T1000 (cell line): ENCODE measurements around the gene WWC1.

Source experiments
- DNase-seq: peaks from one replicate; lab custom pipeline; 2025; ENCODE audit warnings: mixed read lengths; lab: John Stamatoyannopoulos, UW

Gene WWC1

DNA sequence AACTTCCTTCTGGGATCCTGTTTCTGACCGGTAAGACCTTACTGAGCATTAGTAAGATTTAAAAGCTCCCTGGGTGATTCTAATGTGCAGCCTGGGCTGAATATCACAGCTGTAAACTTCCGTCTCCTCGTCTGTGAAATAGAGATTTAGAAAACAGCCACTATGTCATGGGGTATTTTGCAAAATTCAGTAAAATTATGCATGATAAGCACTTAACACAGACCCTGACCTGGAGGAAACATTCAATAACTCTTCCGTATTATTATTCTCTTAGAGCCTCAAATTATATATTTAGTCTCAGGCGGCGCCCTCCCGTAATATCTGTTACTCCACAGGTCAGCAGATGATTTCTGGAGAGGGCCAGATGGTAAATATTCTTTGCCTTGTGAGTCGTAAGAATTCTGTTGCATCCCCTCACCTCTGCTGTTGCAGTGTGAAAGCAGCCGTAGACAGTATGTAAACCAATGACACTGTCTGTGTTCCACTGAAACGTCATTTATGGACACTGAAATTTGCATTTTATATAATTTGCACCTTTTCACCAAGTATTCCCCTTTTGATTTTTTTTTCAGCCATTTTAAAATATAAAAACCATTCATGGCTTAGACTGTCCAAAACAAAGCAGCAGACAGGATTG lies 155.7 kb downstream of the WWC1 start:
- DNase-seq, result no peak

DNA sequence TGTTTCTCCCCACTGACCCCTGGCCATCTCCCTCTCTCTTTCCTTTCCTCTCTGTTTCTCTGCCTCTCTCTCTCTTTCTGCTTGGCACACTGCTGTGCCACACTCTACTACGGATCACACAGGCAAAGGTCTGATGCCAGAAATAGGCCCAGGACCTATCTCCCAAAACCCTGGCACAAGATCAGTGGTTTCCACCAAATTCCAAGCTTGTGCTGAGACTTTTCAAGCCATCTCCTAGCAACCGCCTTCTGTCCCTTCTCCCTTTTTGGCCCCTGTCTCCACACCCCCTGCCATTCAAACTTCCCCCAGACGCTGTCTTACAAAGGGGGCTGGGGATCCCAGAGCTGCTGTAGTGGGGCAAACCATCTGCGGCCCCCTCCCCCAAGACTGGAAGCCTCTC lies 156.4 kb downstream of the WWC1 start:
- no peak for DNase-seq

- no peak for DNase-seq
These were observed 157.7 kb downstream of the WWC1 start for GRCh38 chr5:168449166-168449565.

- DNase-seq, result no peak
These were observed 160.1 kb downstream of the WWC1 start for GRCh38 chr5:168451565-168451964.

GRCh38 chr5:168455201-168455600 lies 163.8 kb downstream of the WWC1 start:
- no peak for DNase-seq

- no peak for DNase-seq
These were observed 166.1 kb downstream of the WWC1 start for GRCh38 chr5:168457542-168457941.

DNA sequence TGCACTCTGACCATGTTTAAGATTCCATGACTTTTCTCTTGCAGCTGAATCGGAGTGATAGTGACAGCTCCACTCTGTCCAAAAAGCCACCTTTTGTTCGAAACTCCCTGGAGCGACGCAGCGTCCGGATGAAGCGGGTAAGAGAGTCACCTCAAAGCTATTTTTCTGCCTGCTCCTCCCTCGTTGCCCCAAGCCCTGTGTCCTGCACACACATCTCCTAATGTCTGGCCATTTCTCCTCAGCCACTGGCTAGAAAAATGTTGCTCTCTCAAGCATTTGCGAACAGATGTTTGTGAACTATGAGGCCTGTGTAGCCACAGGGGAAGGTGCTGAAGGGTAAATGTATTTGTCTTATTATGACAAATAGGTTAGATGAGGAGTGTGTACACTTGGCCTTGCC lies 169.2 kb downstream of the WWC1 start:
- DNase-seq, result no peak

GRCh38 chr5:168463081-168463480 lies 171.6 kb downstream of the WWC1 start:
- no peak for DNase-seq

- DNase-seq, result no peak
These were observed 172.8 kb downstream of the WWC1 start for GRCh38 chr5:168464214-168464613.

- DNase-seq, result no peak
These were observed 173.2 kb downstream of the WWC1 start for GRCh38 chr5:168464641-168465040.

DNA sequence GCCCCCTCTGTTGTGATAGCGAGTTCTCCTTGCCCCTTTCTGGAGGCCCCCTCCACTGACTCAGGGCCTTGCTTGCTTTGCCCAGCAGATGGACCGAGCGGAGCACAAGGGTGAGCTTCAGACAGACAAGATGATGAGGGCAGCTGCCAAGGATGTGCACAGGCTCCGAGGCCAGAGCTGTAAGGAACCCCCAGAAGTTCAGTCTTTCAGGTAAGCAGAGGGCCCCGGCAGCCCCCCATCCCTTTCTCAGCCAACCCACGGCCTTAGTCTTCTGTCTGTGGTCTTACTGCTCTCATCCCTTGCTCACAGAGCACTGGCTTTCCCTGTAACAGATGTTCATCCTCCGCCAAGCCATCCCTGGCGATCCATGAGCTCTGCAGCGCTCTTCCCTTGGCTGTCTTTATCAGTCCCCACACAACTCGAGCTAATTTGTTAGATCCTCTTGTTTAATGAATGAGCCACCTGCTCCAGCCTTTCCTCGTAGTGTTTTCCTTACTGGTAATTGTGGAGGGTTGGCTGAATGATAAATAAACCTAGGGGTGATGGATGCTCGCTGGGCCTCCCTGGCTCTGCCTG lies 176.4 kb downstream of the WWC1 start:
- DNase-seq, result no peak

GRCh38 chr5:168468836-168469235 lies 177.4 kb downstream of the WWC1 start:
- DNase-seq, result no peak

GRCh38 chr5:168469816-168470215 lies 178.4 kb downstream of the WWC1 start:
- no peak for DNase-seq

GRCh38 chr5:168471785-168472184 lies 180.3 kb downstream of the WWC1 start:
- no peak for DNase-seq

GRCh38 chr5:168472329-168472728 lies 180.9 kb downstream of the WWC1 start:
- DNase-seq, result peak; percentile 31

DNA sequence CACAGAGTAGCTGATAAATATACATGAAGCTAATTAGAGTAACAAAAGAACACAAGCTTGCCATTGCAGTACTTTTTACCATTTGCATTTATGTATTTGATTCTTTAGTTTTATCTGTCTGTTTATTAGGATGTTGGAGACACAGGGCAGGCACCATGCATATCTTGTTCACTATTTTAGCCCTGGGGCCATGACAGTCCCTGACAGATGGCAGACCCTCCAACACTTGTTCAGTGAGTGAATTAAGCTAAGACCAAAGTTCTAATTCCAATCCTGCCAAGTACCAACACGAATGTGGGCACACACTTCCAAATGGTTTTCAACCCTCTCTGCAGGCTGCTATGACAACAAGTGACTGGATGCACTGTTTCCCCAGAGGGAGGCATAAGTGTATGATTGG lies 182.9 kb downstream of the WWC1 start:
- DNase-seq, result no peak

GRCh38 chr5:168477060-168477459 lies 185.6 kb downstream of the WWC1 start:
- no peak for DNase-seq

- no peak for DNase-seq
These were observed 187.7 kb downstream of the WWC1 start for GRCh38 chr5:168479166-168479565.

GRCh38 chr5:168480601-168481000 lies 189.2 kb downstream of the WWC1 start:
- DNase-seq, result no peak

DNA sequence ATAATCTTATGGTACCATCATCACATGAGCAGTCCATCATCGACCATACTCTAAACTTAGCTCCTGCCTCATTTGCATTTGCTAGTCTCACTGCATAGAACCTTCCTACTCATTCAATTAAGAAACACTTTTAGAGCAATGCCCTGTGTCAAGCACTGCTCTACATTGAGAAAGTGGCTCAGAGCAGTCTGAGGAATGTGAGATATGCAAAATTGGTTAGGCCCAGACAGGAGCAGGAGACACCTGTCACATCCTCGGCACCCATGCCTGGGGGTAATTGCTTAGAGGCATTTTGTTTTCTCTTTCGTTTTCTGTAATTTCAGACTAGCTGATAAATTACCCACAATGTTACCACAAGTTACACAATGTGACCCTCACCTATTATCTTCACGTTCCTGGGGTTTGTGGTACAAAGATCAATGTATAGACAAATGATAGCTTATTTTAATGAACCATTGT lies 189.9 kb downstream of the WWC1 start:
- DNase-seq, result no peak

GRCh38 chr5:168482361-168482760 lies 190.9 kb downstream of the WWC1 start:
- no peak for DNase-seq

DNA sequence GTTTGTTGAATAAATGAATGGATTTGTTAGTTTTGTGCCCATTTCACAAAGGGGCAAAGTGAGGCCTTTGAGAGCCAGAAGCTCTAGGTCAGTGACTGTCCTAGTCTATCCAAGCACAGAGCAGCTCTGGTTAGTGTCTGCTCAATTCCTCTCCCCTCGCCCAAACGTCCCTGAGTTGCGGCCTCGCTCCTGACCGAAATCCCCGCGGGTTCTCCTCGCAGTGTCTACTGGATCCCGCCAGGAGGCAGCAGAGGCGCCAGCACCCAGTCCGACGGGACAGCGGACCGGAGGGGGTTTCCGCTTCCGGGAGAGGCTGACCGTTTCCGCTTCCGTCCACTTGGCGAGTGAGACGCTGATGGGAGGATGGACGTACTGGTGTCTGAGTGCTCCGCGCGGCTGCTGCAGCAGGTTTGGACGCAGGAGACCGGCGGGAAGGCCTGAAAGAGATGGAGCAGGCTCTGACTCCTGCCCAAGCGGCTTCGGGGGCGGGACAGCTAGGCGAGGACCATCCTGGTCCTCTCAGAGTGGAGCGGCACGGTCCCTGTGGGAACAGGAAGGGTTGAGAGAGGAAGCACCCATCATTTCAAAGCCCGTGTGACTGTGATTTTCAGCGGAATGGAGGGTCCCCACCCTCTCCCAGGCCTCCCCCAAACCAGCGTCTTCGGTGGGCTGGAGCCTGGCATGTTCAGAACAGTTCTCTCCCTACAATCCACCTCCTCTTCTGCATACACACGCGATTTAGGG lies 194.9 kb downstream of the WWC1 start, which contains the start of gene RARS1:
TSS of gene RARS1 (plus strand) at position 336 of the 744 bp plus-strand sequence. CDS start at position 364, 28 bp downstream.
- DNase-seq, result peak; percentile 88

DNA sequence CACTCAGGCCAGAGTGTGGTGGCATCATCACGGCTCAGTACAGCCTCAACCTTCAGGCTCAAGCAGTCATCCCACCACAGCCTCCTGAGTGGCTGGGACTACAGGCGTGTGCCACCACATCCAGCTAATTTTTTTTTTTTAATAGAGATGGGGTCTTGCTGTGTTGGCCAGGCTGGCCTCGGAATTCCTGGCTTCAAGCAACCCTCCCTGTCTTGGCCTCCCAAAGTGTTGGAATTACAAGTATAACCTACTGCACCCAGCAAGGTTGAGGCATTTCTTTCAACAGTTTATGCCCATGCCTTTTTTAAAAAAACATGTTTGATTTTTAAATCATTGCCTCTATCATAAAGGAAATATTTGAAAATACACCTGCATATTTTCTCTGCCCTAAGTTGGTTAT lies 197.6 kb downstream of the WWC1 start:
- DNase-seq, result no peak
